ENCODE data around the gene SYT7.

DNA sequence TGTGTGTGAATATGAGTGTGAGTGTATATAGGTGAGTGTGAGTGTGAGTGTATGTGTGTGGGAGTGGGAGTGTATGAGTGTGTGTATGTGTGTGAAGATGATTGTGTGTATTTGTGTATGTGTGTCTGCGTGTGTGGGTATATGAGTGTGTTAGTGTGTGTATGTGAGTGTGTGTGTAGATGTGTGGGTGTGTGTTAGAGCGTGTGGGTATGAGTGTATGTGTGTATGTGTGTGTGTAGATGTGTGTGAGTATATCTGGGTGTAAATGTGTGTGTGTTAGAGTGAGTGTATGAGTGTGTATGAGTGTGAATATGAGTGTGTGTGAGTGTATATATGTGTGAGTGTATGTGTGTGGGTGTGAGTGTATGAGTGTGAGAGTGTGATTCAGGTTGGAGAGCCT, 83.4 kb downstream of the SYT7 start:
- TF ChIP-seq, protein P1, sequence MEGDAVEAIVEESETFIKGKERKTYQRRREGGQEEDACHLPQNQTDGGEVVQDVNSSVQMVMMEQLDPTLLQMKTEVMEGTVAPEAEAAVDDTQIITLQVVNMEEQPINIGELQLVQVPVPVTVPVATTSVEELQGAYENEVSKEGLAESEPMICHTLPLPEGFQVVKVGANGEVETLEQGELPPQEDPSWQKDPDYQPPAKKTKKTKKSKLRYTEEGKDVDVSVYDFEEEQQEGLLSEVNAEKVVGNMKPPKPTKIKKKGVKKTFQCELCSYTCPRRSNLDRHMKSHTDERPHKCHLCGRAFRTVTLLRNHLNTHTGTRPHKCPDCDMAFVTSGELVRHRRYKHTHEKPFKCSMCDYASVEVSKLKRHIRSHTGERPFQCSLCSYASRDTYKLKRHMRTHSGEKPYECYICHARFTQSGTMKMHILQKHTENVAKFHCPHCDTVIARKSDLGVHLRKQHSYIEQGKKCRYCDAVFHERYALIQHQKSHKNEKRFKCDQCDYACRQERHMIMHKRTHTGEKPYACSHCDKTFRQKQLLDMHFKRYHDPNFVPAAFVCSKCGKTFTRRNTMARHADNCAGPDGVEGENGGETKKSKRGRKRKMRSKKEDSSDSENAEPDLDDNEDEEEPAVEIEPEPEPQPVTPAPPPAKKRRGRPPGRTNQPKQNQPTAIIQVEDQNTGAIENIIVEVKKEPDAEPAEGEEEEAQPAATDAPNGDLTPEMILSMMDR (IDR thresholded peaks at IDR 0.05; ENCODE audit: borderline replicate concordance, extremely low read depth, low read length, poor library complexity, severe bottlenecking) = no peak
- no peak for TF ChIP-seq EZH2 (IDR thresholded peaks at IDR 0.05; ENCODE audit: borderline replicate concordance, low read depth, low read length, severe bottlenecking)

All from DND-41 (cell line).